ENCODE measurements around the gene TMTC1. TPM values are rescaled to one million over a fixed set of nuclear protein-coding genes. Genes with fewer than 3 reads are reported as not detected.
"Not testable (repeated sequence)": the region's sequence is repeated elsewhere in the genome, so short reads cannot be mapped to it uniquely, and the experiment has no call there.

Gene TMTC1
- polyA plus RNA-seq, 1 of the 3 experiments (the other 2 are of a cell fraction) = 0.13 TPM

GRCh38 chr12:29634057-29634456 is 149.7 kb downstream of the TMTC1 start:
- POLR2A ChIA-PET = no interaction called here

DNA sequence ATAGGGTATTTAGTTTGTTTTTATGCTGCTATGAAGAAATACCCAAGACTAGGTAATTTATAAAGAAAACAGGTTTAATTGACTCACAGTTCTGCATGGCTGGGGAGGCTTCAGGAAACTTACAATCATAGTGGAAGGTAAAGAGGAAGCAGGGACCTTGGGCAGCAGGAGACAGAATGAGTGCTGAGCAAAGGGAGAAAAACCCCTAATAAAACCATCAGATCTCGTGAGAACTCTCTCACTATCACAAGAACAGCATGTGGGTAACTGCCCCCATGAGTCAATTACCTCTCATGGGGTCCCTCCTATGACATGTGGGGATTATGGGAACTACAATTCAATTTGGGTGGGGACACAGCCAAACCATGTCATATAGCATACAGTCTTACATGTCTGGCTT is 153.6 kb downstream of the TMTC1 start:
- 17% methylated on average over 1 of the region's 1 CpG for WGBS (ENCODE audit: low lambda C conversion rate)
- H3K27me3 ChIP-seq (ENCODE audit: insufficient read depth); CTCF ChIA-PET: not testable (repeated sequence)

More at GRCh38 chr12:29634057-29634456, 149.7 kb downstream of the TMTC1 start:
- 35% methylated on average over 3 of the region's 3 CpGs for WGBS (ENCODE audit: low lambda C conversion rate)
- TF ChIP-seq, protein P1, sequence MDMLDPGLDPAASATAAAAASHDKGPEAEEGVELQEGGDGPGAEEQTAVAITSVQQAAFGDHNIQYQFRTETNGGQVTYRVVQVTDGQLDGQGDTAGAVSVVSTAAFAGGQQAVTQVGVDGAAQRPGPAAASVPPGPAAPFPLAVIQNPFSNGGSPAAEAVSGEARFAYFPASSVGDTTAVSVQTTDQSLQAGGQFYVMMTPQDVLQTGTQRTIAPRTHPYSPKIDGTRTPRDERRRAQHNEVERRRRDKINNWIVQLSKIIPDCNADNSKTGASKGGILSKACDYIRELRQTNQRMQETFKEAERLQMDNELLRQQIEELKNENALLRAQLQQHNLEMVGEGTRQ (IDR thresholded peaks at IDR 0.05; ENCODE audit: borderline replicate concordance, low read depth, low read length) = no peak
- TF ChIP-seq, protein P2, sequence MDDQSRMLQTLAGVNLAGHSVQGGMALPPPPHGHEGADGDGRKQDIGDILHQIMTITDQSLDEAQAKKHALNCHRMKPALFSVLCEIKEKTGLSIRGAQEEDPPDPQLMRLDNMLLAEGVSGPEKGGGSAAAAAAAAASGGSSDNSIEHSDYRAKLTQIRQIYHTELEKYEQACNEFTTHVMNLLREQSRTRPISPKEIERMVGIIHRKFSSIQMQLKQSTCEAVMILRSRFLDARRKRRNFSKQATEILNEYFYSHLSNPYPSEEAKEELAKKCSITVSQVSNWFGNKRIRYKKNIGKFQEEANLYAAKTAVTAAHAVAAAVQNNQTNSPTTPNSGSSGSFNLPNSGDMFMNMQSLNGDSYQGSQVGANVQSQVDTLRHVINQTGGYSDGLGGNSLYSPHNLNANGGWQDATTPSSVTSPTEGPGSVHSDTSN (IDR thresholded peaks at IDR 0.05) = no peak
- TF ChIP-seq RXRA (IDR thresholded peaks at IDR 0.05; ENCODE audit: borderline replicate concordance, low read depth) (no peak), EP300 (IDR thresholded peaks at IDR 0.05; ENCODE audit: borderline replicate concordance in 1 of 2, low read depth in 1 of 2, low read length in 1 of 2) (no peak), RCOR1 (IDR thresholded peaks at IDR 0.05; ENCODE audit: low read length) (no peak), CTCF (IDR thresholded peaks at IDR 0.05) (no peak), USF1 (IDR thresholded peaks at IDR 0.05; ENCODE audit: borderline replicate concordance, low read depth) (no peak), CHD2 (IDR thresholded peaks at IDR 0.05; ENCODE audit: low read length, partially characterized antibody) (no peak), MEF2A (IDR thresholded peaks at IDR 0.05; ENCODE audit: borderline replicate concordance, low read depth) (no peak), JUND (IDR thresholded peaks at IDR 0.05) (no peak), GABPA (IDR thresholded peaks at IDR 0.05; ENCODE audit: low read depth) (no peak), NRF1 (IDR thresholded peaks at IDR 0.05; ENCODE audit: low read depth, low read length) (no peak), MAX (IDR thresholded peaks at IDR 0.05; ENCODE audit: low read depth) (no peak), POLR2AphosphoS5 (IDR thresholded peaks at IDR 0.05; ENCODE audit: low read depth, low read length) (no peak), YY1 (IDR thresholded peaks at IDR 0.05; ENCODE audit: low read depth) (no peak)
- TF ChIP-seq, protein P3, sequence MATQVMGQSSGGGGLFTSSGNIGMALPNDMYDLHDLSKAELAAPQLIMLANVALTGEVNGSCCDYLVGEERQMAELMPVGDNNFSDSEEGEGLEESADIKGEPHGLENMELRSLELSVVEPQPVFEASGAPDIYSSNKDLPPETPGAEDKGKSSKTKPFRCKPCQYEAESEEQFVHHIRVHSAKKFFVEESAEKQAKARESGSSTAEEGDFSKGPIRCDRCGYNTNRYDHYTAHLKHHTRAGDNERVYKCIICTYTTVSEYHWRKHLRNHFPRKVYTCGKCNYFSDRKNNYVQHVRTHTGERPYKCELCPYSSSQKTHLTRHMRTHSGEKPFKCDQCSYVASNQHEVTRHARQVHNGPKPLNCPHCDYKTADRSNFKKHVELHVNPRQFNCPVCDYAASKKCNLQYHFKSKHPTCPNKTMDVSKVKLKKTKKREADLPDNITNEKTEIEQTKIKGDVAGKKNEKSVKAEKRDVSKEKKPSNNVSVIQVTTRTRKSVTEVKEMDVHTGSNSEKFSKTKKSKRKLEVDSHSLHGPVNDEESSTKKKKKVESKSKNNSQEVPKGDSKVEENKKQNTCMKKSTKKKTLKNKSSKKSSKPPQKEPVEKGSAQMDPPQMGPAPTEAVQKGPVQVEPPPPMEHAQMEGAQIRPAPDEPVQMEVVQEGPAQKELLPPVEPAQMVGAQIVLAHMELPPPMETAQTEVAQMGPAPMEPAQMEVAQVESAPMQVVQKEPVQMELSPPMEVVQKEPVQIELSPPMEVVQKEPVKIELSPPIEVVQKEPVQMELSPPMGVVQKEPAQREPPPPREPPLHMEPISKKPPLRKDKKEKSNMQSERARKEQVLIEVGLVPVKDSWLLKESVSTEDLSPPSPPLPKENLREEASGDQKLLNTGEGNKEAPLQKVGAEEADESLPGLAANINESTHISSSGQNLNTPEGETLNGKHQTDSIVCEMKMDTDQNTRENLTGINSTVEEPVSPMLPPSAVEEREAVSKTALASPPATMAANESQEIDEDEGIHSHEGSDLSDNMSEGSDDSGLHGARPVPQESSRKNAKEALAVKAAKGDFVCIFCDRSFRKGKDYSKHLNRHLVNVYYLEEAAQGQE (IDR thresholded peaks at IDR 0.05; ENCODE audit: low read depth, low read length) = no peak
- no peak for DNase-seq
- Histone ChIP-seq H2AFZ (ENCODE audit: low read depth) (no peak overlapping the region), H3K4me3 (ENCODE audit: low read depth in 2 of 2, low read length in 1 of 2) (no peak overlapping the region), H3K9me2 (no peaks in the 10 kb centered on the region), H3F3A (replicated peaks; ENCODE audit: insufficient read depth) (no peaks in the 10 kb centered on the region), H3K4me1 (ENCODE audit: control insufficient read depth in 1 of 2, insufficient read depth in 2 of 2, low read depth in 1 of 2, low read length in 1 of 2) (no peaks in the 10 kb centered on the region), H3K27ac (ENCODE audit: low read depth in 2 of 2, low read length in 1 of 2) (no peak overlapping the region), H3K79me2 (ENCODE audit: insufficient read depth) (no peaks in the 10 kb centered on the region), H4K20me1 (ENCODE audit: insufficient read depth) (no peaks in the 10 kb centered on the region), H3K9ac (no peak overlapping the region), H3K36me3 (replicated peaks in 1 of 2; ENCODE audit: control insufficient read depth in 1 of 2, insufficient read depth in 2 of 2, low read length in 1 of 2) (no peaks in the 10 kb centered on the region), H3K27me3 (ENCODE audit: insufficient read depth) (no peaks in the 10 kb centered on the region), H3K4me2 (no peak overlapping the region), H3K9me3 (no peaks in the 10 kb centered on the region)
- CTCF ChIA-PET = no interaction called here

More for the DNA sequence above, 153.6 kb downstream of the TMTC1 start:
- H3K9me2 ChIP-seq; H4K20me1 ChIP-seq (ENCODE audit: insufficient read depth); H3K4me1 ChIP-seq (ENCODE audit: control insufficient read depth in 1 of 2, insufficient read depth in 2 of 2, low read depth in 1 of 2, low read length in 1 of 2); H3K27ac ChIP-seq (ENCODE audit: low read depth in 2 of 2, low read length in 1 of 2); H3K4me3 ChIP-seq (ENCODE audit: low read depth in 2 of 2, low read length in 1 of 2); H2AFZ ChIP-seq (ENCODE audit: low read depth); DNase-seq; H3F3A ChIP-seq (replicated peaks; ENCODE audit: insufficient read depth); H3K36me3 ChIP-seq (replicated peaks in 1 of 2; ENCODE audit: control insufficient read depth in 1 of 2, insufficient read depth in 2 of 2, low read length in 1 of 2); POLR2A ChIA-PET; H3K4me2 ChIP-seq; H3K79me2 ChIP-seq (ENCODE audit: insufficient read depth); H3K9ac ChIP-seq; H3K9me3 ChIP-seq: not testable (repeated sequence)
